HG03469 (cell line): Measurements from ENCODE around the gene USP3.
"Not testable (repeated sequence)": the region's sequence is repeated elsewhere in the genome, so short reads cannot be mapped to it uniquely, and the experiment has no call there.

ENCODE experiments used
- ATAC-seq: cut with Tn5 transposase; IDR thresholded peaks from one replicate; pipeline ENCODE4 v1.9.1; 2021; ENCODE audit warnings: mild to moderate bottlenecking, moderate library complexity, moderate number of reproducible peaks; ENCODE audit not compliant: unreplicated experiment

Gene USP3

GRCh38 chr15:63509056-63509954 lies 4.9 kb downstream of the USP3 start:
- no peak for ATAC-seq

GRCh38 chr15:63509955-63510940 lies 5.9 kb downstream of the USP3 start:
- no peak for ATAC-seq

GRCh38 chr15:63512148-63512547 lies 7.8 kb downstream of the USP3 start:
- no peak for ATAC-seq

GRCh38 chr15:63513271-63513670 lies 8.9 kb downstream of the USP3 start:
- no peak for ATAC-seq

- no peak for ATAC-seq
Observed at GRCh38 chr15:63513728-63514127, 9.3 kb downstream of the USP3 start.

- no peak for ATAC-seq
Observed at GRCh38 chr15:63514531-63514943, 10.1 kb downstream of the USP3 start.

GRCh38 chr15:63517202-63517601 lies 12.8 kb downstream of the USP3 start:
- ATAC-seq: no peak

GRCh38 chr15:63517628-63518027 lies 13.2 kb downstream of the USP3 start:
- no peak for ATAC-seq

GRCh38 chr15:63519041-63519440 lies 14.6 kb downstream of the USP3 start:
- ATAC-seq: no peak

- ATAC-seq: no peak
Observed at GRCh38 chr15:63519548-63520178, 15.3 kb downstream of the USP3 start.

- not testable (repeated sequence) for ATAC-seq
Observed at GRCh38 chr15:63520462-63520861, 16.1 kb downstream of the USP3 start.

GRCh38 chr15:63522225-63522578 lies 17.8 kb downstream of the USP3 start:
- no peak for ATAC-seq

GRCh38 chr15:63523306-63523990 lies 19.1 kb downstream of the USP3 start:
- no peak for ATAC-seq

GRCh38 chr15:63524316-63525015 lies 20.1 kb downstream of the USP3 start:
- ATAC-seq: no peak

GRCh38 chr15:63526401-63526800 lies 22.0 kb downstream of the USP3 start:
- no peak for ATAC-seq

- ATAC-seq: no peak
Observed at GRCh38 chr15:63528138-63528659, 23.8 kb downstream of the USP3 start.

GRCh38 chr15:63530235-63530634 lies 25.8 kb downstream of the USP3 start:
- no peak for ATAC-seq

- no peak for ATAC-seq
Observed at GRCh38 chr15:63530752-63531299, 26.4 kb downstream of the USP3 start.

GRCh38 chr15:63531586-63531985 lies 27.2 kb downstream of the USP3 start:
- ATAC-seq: no peak
